Hepatocyte (in vitro differentiated cells): ENCODE data around the gene LIPA.

Experiments
- CTCF ChIP-seq: fragments of 200-600 bp; sonication (generic); IDR thresholded peaks from 2 replicates; pipeline ENCODE4 v1.5.1; 2016; ENCODE audit warnings: antibody characterized with exemption, mild to moderate bottlenecking; ENCODE audit not compliant: poor library complexity
- EZH2 ChIP-seq: fragments of 200-600 bp; sonication (generic); IDR thresholded peaks from 2 replicates; pipeline ENCODE4 v1.6.1; 2016; ENCODE audit warnings: antibody characterized with exemption, mild to moderate bottlenecking, borderline replicate concordance
- EZH2phosphoT487 ChIP-seq: fragments of 200-600 bp; sonication (generic); IDR thresholded peaks from one replicate; pipeline ENCODE4 v1.6.1; 2018; ENCODE audit warnings: antibody characterized with exemption, mild to moderate bottlenecking, low read depth, moderate library complexity; ENCODE audit not compliant: unreplicated experiment, severe bottlenecking

GRCh38 chr10:89185658-89186057 is 65.9 kb downstream of the LIPA start:
- TF ChIP-seq CTCF = no peak
- TF ChIP-seq EZH2 = no peak
- peak; percentile 91 for TF ChIP-seq EZH2phosphoT487
